Mesendoderm (in vitro differentiated cells): ENCODE measurements around the gene KIF17.
A peak's percentile ranks its signal among the peaks of the same experiment; 100 is the strongest.

ENCODE experiments used
- DNase-seq: peaks from one replicate; pipeline ENCODE4 v3.0.0; 2013
- H2AK5ac ChIP-seq: 2 replicates; pipeline ENCODE4 v1.6.1; 2013; ENCODE audit warnings: low read length, inconsistent platforms
- H2BK120ac ChIP-seq: 2 replicates; pipeline ENCODE4 v1.6.1; 2013; ENCODE audit warnings: low read depth, mild to moderate bottlenecking, low read length, moderate library complexity, mixed read lengths
- H2BK15ac ChIP-seq: replicated peaks from 2 replicates; pipeline ENCODE4 v1.6.1; 2013; ENCODE audit warnings: low read depth, mild to moderate bottlenecking, moderate library complexity
- H2BK5ac ChIP-seq: 2 replicates; pipeline ENCODE4 v1.6.1; 2013; ENCODE audit warnings: low read length, inconsistent platforms
- H3K18ac ChIP-seq: 2 replicates; pipeline ENCODE4 v1.6.1; 2013; ENCODE audit warnings: mild to moderate bottlenecking, low read length, mixed read lengths
- H3K23ac ChIP-seq: one replicate; pipeline ENCODE4 v1.6.1; 2013; ENCODE audit warnings: low read length
- H3K27ac ChIP-seq: 2 replicates; pipeline ENCODE4 v1.5.1; 2013; ENCODE audit warnings: low read depth, mild to moderate bottlenecking, inconsistent platforms, low read length, moderate library complexity
- H3K27me3 ChIP-seq: 2 replicates; pipeline ENCODE4 v1.6.1; 2013; ENCODE audit warnings: low read length, control low read depth, mild to moderate bottlenecking, inconsistent platforms; ENCODE audit not compliant: insufficient read depth, poor library complexity
- H3K36me3 ChIP-seq: 2 replicates; pipeline ENCODE4 v1.6.1; 2013; ENCODE audit warnings: low read length, inconsistent platforms; ENCODE audit not compliant: control insufficient read depth, insufficient read depth
- H3K4ac ChIP-seq: one replicate; pipeline ENCODE4 v1.6.1; 2013; ENCODE audit warnings: low read depth, mild to moderate bottlenecking, low read length, moderate library complexity
- H3K4me1 ChIP-seq: 2 replicates; pipeline ENCODE4 v1.6.1; 2013; ENCODE audit warnings: low read depth, low read length, inconsistent platforms; ENCODE audit not compliant: control insufficient read depth
- H3K4me2 ChIP-seq: 2 replicates; pipeline ENCODE4 v1.6.1; 2013; ENCODE audit warnings: low read length
- H3K4me3 ChIP-seq: 2 replicates; pipeline ENCODE4 v1.5.1; 2013; ENCODE audit warnings: mild to moderate bottlenecking, low read length
- H3K56ac ChIP-seq: one replicate; pipeline ENCODE4 v1.6.1; 2013; ENCODE audit warnings: low read length
- H3K79me1 ChIP-seq: 2 replicates; pipeline ENCODE4 v1.6.1; 2013; ENCODE audit warnings: low read length, inconsistent platforms
- H3K79me2 ChIP-seq: 2 replicates; pipeline ENCODE4 v1.6.1; 2013; ENCODE audit warnings: mild to moderate bottlenecking, low read length; ENCODE audit not compliant: control insufficient read depth, insufficient read depth
- H3K9ac ChIP-seq: 2 replicates; pipeline ENCODE4 v1.6.1; 2013; ENCODE audit warnings: low read length, inconsistent platforms
- H4K5ac ChIP-seq: one replicate; pipeline ENCODE4 v1.6.1; 2013; ENCODE audit warnings: low read length
- H4K8ac ChIP-seq: one replicate; pipeline ENCODE4 v1.6.1; 2013; ENCODE audit warnings: low read depth, mild to moderate bottlenecking, control low read depth, low read length, moderate library complexity
- WGBS: extraction: QIAGEN DNeasy Blood & Tissue Kit; methylation state at CpG from one replicate; pipeline ENCODE4 v1.1.7; 2013; ENCODE audit warnings: low lambda C conversion rate, missing lambda C conversion rate; ENCODE audit not compliant: insufficient coverage; ENCODE audit errors: extremely low coverage; 5-methylcytosine and 5-hydroxymethylcytosine counted together

Gene KIF17

GRCh38 chr1:20666146-20666545, 51.7 kb downstream of the KIF17 start:
- Histone ChIP-seq H2AK5ac (no peak overlapping the region), H3K4me1 (peaks cover 1% of the 10 kb centered on the region), H3K23ac (no peak overlapping the region), H4K5ac (no peak overlapping the region), H2BK120ac (no peak overlapping the region), H3K79me2 (no peaks in the 10 kb centered on the region), H2BK15ac (no peak overlapping the region), H3K18ac (no peak overlapping the region), H2BK5ac (no peak overlapping the region), H3K4me3 (no peak overlapping the region), H3K4ac (no peak overlapping the region), H3K27ac (no peak overlapping the region), H3K36me3 (no peaks in the 10 kb centered on the region), H3K9ac (no peak overlapping the region), H3K79me1 (no peaks in the 10 kb centered on the region), H3K56ac (no peak overlapping the region), H4K8ac (no peak overlapping the region), H3K4me2 (no peak overlapping the region), H3K27me3 (no peaks in the 10 kb centered on the region)
- WGBS, result no CpG with 5 or more reads among the region's 16 CpGs
- DNase-seq, result no peak

DNA sequence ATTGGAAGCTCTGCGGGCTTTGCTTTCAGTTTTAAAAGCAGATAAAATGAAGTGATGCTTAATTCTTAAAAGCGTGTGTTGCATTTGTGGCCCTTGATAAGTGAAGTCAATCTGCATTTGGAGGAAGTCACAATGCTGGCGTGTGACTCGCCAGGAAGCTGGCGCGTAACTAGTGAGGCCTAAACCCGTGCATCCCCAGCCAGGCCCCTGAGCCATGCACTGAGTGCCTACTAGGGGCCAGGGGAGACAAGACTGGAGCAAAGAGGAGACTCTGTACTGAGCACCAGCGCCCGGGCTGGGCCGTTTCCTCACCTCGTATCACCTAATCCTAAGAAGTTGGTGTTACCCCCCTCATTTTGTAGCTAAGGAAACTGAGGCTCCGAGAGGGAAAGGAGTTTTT, 52.1 kb downstream of the KIF17 start:
- no peak for DNase-seq
- H3K4me3 ChIP-seq, result no peak overlapping the region
- H3K56ac ChIP-seq, result no peak overlapping the region
- H3K36me3 ChIP-seq, result no peaks in the 10 kb centered on the region
- no peak overlapping the region for H3K4me2 ChIP-seq
- H3K18ac ChIP-seq, result no peak overlapping the region
- H3K4me1 ChIP-seq, result peaks cover 1% of the 10 kb centered on the region
- peaks cover 2% of the 10 kb centered on the region for H3K79me1 ChIP-seq
- no peak overlapping the region for H2BK120ac ChIP-seq
- H3K27ac ChIP-seq, result no peak overlapping the region
- no peak overlapping the region for H3K4ac ChIP-seq
- H2BK5ac ChIP-seq, result no peak overlapping the region
- no peak overlapping the region for H4K8ac ChIP-seq
- H2BK15ac ChIP-seq, result no peak overlapping the region
- H3K9ac ChIP-seq, result no peak overlapping the region
- H3K23ac ChIP-seq, result no peak overlapping the region
- no peak overlapping the region for H2AK5ac ChIP-seq
- H3K79me2 ChIP-seq, result peaks cover 4% of the 10 kb centered on the region
- no peak overlapping the region for H4K5ac ChIP-seq
- no peaks in the 10 kb centered on the region for H3K27me3 ChIP-seq
- whole genome bisulfite sequencing, result no CpG with 5 or more reads among the region's 12 CpGs

DNA sequence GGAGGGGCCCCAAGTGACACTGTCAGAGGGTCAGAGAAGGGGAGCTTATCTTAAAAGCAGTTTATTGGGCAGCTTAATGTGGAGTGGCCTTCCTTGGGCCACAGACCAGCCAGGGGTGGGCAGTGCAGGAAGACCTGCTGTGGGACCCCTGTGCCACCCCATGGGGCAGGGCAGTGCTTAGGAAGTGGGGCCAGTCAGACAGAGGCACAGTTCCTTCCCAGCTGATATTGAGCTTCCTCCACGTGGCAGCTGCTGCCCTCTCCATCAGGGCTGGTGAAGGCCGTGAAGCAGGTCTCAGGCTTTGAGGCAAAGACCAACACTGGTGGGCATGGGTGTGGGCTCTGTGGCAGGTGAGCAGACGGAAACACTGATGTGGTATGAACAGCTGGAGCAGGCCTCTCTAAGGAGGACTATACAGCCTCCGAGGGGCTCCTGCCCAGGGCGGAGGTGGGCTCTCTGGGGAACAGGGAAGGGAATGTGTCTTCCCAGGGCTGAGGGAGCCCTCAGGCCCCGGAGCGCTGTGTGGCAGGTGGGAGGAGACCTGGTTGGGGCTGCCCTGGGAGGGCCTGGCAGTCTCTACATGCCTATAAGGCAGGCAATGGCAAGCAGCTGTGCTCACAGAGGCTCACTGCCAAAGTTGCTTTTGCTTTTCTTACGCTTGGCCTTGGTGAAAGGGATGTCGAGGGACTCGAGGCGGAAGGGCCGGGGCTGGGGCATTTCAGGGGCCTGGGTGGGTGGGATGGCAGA, 53.7 kb downstream of the KIF17 start:
- no peak overlapping the region for H2BK15ac ChIP-seq
- no peak overlapping the region for H3K23ac ChIP-seq
- H3K9ac ChIP-seq, result no peak overlapping the region
- H3K4me1 ChIP-seq, result peaks cover 6% of the 10 kb centered on the region
- H2AK5ac ChIP-seq, result no peak overlapping the region
- peaks cover 20% of the 10 kb centered on the region for H3K79me2 ChIP-seq
- H3K4me3 ChIP-seq, result no peak overlapping the region
- H3K4me2 ChIP-seq, result no peak overlapping the region
- H3K36me3 ChIP-seq, result peaks cover 1% of the 10 kb centered on the region
- H4K8ac ChIP-seq, result no peak overlapping the region
- H3K27ac ChIP-seq, result no peak overlapping the region
- peaks cover 13% of the 10 kb centered on the region for H3K79me1 ChIP-seq
- H3K4ac ChIP-seq, result no peak overlapping the region
- no peak overlapping the region for H3K18ac ChIP-seq
- no peak overlapping the region for H2BK5ac ChIP-seq
- no peak overlapping the region for H4K5ac ChIP-seq
- H3K27me3 ChIP-seq, result no peaks in the 10 kb centered on the region
- H2BK120ac ChIP-seq, result no peak overlapping the region
- DNase-seq, result no peak
- no peak overlapping the region for H3K56ac ChIP-seq
- WGBS, result no CpG with 5 or more reads among the region's 12 CpGs

GRCh38 chr1:20663365-20663764, 54.4 kb downstream of the KIF17 start:
- DNase-seq, result no peak
- H2AK5ac ChIP-seq, result no peak overlapping the region
- H3K27me3 ChIP-seq, result no peaks in the 10 kb centered on the region
- H3K18ac ChIP-seq, result no peak overlapping the region
- no peak overlapping the region for H2BK5ac ChIP-seq
- H3K79me1 ChIP-seq, result peaks cover 13% of the 10 kb centered on the region
- H3K4me3 ChIP-seq, result no peak overlapping the region
- H3K9ac ChIP-seq, result no peak overlapping the region
- no CpG with 5 or more reads among the region's 1 CpG for WGBS
- no peak overlapping the region for H3K4me2 ChIP-seq
- peaks cover 6% of the 10 kb centered on the region for H3K4me1 ChIP-seq
- no peak overlapping the region for H3K23ac ChIP-seq
- peaks cover 2% of the 10 kb centered on the region for H3K36me3 ChIP-seq
- H2BK15ac ChIP-seq, result no peak overlapping the region
- H3K4ac ChIP-seq, result no peak overlapping the region
- H3K56ac ChIP-seq, result no peak overlapping the region
- no peak overlapping the region for H3K27ac ChIP-seq
- H2BK120ac ChIP-seq, result no peak overlapping the region
- H3K79me2 ChIP-seq, result peaks cover 21% of the 10 kb centered on the region
- no peak overlapping the region for H4K5ac ChIP-seq
- H4K8ac ChIP-seq, result no peak overlapping the region

DNA sequence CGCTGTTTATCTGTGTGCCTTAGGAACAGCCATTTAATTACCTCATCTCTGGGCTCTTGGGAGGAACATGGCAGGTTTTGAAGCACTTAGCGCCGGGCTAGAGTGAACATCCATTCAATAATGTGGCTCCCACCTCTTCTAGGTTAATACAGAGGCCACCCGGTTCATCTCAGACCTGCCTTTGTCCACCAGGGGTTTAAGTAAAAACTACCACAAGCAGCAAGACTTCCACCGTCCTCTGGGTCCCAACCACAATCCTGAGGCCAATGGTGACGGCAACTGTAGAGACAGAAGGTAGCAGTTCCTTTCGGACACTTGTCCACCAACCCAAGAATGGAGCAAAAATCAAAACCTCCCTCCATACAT, 55.7 kb downstream of the KIF17 start:
- Histone ChIP-seq H3K27me3 (no peaks in the 10 kb centered on the region), H2BK120ac (no peak overlapping the region), H3K36me3 (peaks cover 9% of the 10 kb centered on the region), H3K4me2 (peak overlapping the region; percentile 100), H3K18ac (peak overlapping the region; percentile 15), H3K27ac (no peak overlapping the region), H3K9ac (peak overlapping the region; percentile 93), H3K79me2 (peaks cover 33% of the 10 kb centered on the region), H4K8ac (peak overlapping the region; percentile 7), H2BK5ac (no peak overlapping the region), H3K23ac (no peak overlapping the region), H2BK15ac (no peak overlapping the region), H3K4ac (no peak overlapping the region), H4K5ac (peak overlapping the region; percentile 95), H3K79me1 (peaks cover 18% of the 10 kb centered on the region), H3K4me3 (peak overlapping the region; percentile 87), H2AK5ac (peak overlapping the region; percentile 20), H3K56ac (peak overlapping the region; percentile 99), H3K4me1 (peaks cover 6% of the 10 kb centered on the region)
- WGBS, result no CpG with 5 or more reads among the region's 7 CpGs
- DNase-seq, result no peak
